ENCODE data around the gene TRIM45. TPM values are rescaled to one million over a fixed set of nuclear protein-coding genes. Genes with fewer than 3 reads are reported as not detected.

The TRIM45 gene
- total and polyA plus RNA-seq, 8 donors, result 0.29 to 6.8 (median 1.9) TPM; not detected in 1

DNA sequence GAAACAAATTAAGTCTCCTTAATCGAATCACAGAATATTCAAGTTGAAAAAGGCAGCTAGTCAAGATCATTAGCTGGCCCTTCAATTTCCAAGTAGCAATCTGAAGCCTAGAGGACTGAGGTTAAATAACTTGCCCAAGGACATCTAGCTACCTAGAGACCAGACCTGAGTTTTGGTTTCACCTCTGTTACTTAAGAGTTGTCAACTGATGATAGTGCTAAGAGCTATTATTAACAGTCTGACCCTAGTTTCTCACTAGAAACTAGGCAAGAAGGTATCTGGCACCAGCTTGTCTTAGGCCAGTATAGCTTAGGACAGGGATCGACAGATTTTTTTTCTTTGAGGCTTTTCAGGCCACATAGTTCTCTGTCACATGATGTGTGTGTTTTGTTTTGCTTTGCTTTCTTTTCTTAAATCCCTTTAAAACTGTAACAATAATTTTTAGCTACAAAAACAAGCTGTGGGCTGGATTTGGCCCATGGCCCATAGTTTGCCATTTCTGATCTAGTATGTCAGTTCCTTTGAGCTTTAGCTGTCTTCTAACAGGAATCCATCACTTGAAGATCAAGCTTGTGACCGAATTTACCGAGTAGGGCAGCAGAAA, 23.2 kb downstream of the TRIM45 start:
- Histone ChIP-seq H3K36me3 (peaks cover 5 to 92% (median 45%) of the 10 kb centered on the region in 4 donors), H3K9me3 (no peaks in the 10 kb centered on the region), H3K4me1 (peaks cover 0 to 27% (median 5%) of the 10 kb centered on the region in 4 donors), H3K4me3 (no peak overlapping the region), H3K27me3 (no peaks in the 10 kb centered on the region), H3K27ac (no peak overlapping the region)
- intact Hi-C loops (cut with DNase I; ENCODE audit: low total_unique reads), result no loop called here
- 88 to 97% (median 93%) methylated on average over 4 of the region's 4 CpGs for WGBS, 5 donors
- no peak for DNase-seq
- TF ChIP-seq, protein P1, sequence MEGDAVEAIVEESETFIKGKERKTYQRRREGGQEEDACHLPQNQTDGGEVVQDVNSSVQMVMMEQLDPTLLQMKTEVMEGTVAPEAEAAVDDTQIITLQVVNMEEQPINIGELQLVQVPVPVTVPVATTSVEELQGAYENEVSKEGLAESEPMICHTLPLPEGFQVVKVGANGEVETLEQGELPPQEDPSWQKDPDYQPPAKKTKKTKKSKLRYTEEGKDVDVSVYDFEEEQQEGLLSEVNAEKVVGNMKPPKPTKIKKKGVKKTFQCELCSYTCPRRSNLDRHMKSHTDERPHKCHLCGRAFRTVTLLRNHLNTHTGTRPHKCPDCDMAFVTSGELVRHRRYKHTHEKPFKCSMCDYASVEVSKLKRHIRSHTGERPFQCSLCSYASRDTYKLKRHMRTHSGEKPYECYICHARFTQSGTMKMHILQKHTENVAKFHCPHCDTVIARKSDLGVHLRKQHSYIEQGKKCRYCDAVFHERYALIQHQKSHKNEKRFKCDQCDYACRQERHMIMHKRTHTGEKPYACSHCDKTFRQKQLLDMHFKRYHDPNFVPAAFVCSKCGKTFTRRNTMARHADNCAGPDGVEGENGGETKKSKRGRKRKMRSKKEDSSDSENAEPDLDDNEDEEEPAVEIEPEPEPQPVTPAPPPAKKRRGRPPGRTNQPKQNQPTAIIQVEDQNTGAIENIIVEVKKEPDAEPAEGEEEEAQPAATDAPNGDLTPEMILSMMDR (IDR thresholded peaks at IDR 0.05), result no peak
- TF ChIP-seq POLR2AphosphoS5 (IDR thresholded peaks at IDR 0.05), result no peak
- no peak for TF ChIP-seq EP300 (IDR thresholded peaks at IDR 0.05)
- TF ChIP-seq POLR2A (IDR thresholded peaks at IDR 0.05), result no peak

DNA sequence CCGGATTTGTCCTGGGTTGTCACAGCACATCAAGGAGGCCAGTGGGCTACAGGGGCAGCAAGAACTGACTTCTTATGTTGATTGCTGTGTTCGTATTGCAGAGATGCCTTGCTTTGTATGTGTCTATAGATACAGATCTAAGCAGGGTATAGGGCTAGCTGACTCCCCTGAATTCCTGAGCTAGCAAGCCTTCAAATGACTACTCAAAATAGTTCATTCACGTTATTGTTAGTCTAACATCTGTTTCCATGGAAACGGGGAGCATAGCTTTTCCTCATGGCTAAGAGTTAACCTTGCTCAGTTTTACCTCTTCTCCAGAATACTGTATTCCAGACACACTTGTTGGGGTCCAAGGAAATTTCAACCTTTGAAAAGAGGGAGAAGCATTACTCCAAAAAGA, 24.1 kb downstream of the TRIM45 start:
- no peak for TF ChIP-seq POLR2AphosphoS5 (IDR thresholded peaks at IDR 0.05)
- H3K27me3 ChIP-seq, result no peaks in the 10 kb centered on the region
- no peak overlapping the region for H3K4me3 ChIP-seq
- WGBS, 5 donors, result 29 to 67% (median 48%) methylated on average over 4 of the region's 4 CpGs
- H3K36me3 ChIP-seq, result peaks cover 5 to 93% (median 49%) of the 10 kb centered on the region in 4 donors
- peaks cover 0 to 30% (median 6%) of the 10 kb centered on the region in 4 donors for H3K4me1 ChIP-seq
- intact Hi-C loops (cut with DNase I; ENCODE audit: low total_unique reads), result no loop called here
- no peaks in the 10 kb centered on the region for H3K9me3 ChIP-seq
- peak overlapping the region in 2 of 5 donors; percentile 52 to 53 for H3K27ac ChIP-seq
- no peak for DNase-seq

DNA sequence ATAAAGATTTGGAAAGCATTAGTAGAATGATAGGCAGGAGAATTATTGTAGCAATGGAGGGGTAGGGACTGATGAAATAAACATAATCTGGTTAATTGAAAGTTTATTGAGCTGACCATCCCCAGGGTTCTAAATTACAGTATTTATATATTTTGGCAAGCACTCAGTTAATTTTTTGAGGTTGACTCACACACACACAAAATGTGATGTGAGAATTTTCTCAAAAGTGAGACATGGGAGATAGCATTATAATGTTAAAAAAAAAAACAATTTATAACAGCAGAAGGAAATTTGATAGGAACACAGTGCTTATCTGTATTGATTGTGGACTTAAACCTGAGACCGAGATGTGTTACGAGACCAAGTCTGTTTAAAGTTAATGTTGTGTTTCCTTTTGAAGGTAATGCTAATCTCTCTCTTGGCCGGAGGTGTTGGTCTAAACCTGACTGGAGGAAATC, 24.6 kb downstream of the TRIM45 start:
- peak overlapping the region in 2 of 5 donors; percentile 52 to 53 for H3K27ac ChIP-seq
- no peak overlapping the region for H3K4me3 ChIP-seq
- H3K36me3 ChIP-seq, result peaks cover 5 to 94% (median 46%) of the 10 kb centered on the region in 4 donors
- no peaks in the 10 kb centered on the region for H3K9me3 ChIP-seq
- H3K4me1 ChIP-seq, result peaks cover 0 to 30% (median 6%) of the 10 kb centered on the region in 4 donors
- TF ChIP-seq, protein P1 (IDR thresholded peaks at IDR 0.05), result no peak
- peak in 1 of 3 donors; percentile 12 for TF ChIP-seq POLR2AphosphoS5 (IDR thresholded peaks at IDR 0.05)
- WGBS, 5 donors, result 35 to 58% (median 49%) methylated on average over 3 of the region's 3 CpGs
- peak in 1 of 2 donors; percentile 39 for DNase-seq
- no peaks in the 10 kb centered on the region for H3K27me3 ChIP-seq
- intact Hi-C loops (cut with DNase I; ENCODE audit: low total_unique reads), result no loop called here

DNA sequence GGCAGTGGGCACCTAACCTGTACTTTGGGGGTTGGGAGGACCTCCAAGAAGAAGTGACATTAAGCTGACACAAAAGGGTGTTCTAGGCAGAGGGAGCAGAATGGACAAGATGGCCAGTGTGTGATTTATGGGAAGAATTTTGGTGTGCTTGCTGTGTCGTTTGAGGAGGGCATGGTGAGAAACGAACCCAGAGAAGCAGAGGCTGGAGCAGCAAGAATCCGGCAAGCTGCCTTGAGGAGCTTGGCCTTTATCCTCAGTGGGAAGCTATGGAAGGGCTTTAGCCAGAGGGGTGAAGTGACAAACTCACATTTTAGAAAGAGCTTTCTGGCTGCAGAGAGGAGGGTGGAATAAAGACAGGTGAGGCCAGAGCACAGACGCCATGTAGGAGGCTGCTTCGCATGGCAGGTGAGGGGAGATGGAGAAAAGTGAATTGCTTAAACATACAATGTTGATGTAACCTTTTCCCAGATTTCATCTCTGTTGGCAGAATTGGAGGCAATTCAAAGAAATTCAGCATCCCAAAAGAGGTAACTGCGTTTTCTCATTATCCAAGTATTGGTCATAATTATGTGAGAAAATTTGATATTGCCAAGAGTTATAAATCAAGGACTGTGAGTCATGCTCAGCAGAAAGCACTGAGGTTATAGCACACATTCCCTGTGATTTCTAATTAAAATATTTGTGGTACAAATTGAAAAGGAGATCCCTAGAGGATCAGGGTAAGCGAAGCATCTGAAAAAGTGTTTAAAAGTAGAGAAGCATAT, 26.5 kb downstream of the TRIM45 start:
- no peak for DNase-seq
- intact Hi-C loops (cut with DNase I; ENCODE audit: low total_unique reads), result no loop called here
- 85 to 92% (median 90%) methylated on average over 7 of the region's 7 CpGs for WGBS, 5 donors
- H3K27ac ChIP-seq, result no peak overlapping the region
- TF ChIP-seq POLR2A (IDR thresholded peaks at IDR 0.05) (no peak), EP300 (IDR thresholded peaks at IDR 0.05) (no peak), POLR2AphosphoS5 (IDR thresholded peaks at IDR 0.05) (no peak)
- TF ChIP-seq, protein P1 (IDR thresholded peaks at IDR 0.05), result no peak
- peaks cover 8 to 96% (median 55%) of the 10 kb centered on the region in 4 donors for H3K36me3 ChIP-seq
- H3K9me3 ChIP-seq, result no peaks in the 10 kb centered on the region
- H3K4me1 ChIP-seq, result peaks cover 0 to 30% (median 6%) of the 10 kb centered on the region in 4 donors
- no peaks in the 10 kb centered on the region for H3K27me3 ChIP-seq
- H3K4me3 ChIP-seq, result no peak overlapping the region

Measured in stomach (tissue), 9 donors.